Pancreas (tissue), 10 donors: ENCODE data around the gene ANKRD26. TPM values are rescaled to one million over a fixed set of nuclear protein-coding genes. Genes with fewer than 3 reads are reported as not detected.
"Not testable (repeated sequence)": the region's sequence is repeated elsewhere in the genome, so short reads cannot be mapped to it uniquely, and the experiment has no call there.

Experiments
- ATAC-seq, 4 donors: fragments of 200-7000 bp; cut with Tn5 transposase; one replicate each; pipeline versions ENCODE4 v1.8.0 to v1.9.1; 2020; ENCODE audit warnings: mild to moderate bottlenecking in 4 of 4, moderate library complexity in 4 of 4
- DNase-seq, 6 donors: peaks; one replicate each; pipeline ENCODE4 v3.0.0-alpha.2; 2020
- FAIRE-seq: peaks from 2 replicates; lab custom pipeline; 2012; peaks lifted over from hg19 to GRCh38; lab: Jason Lieb, UNC
- H3K27ac ChIP-seq, 4 donors: fragments of 200-600 bp; sonication (generic); 1 replicate in 3 of 4; 2 replicates in 1 of 4; pipeline versions ENCODE4 v1.5.0 to v1.8.0; 2020
- H3K27me3 ChIP-seq, 4 donors: fragments of 200-600 bp; one replicate each; pipeline ENCODE4 v1.8.0; 2021
- H3K36me3 ChIP-seq, 3 donors: fragments of 200-600 bp; sonication (generic) in 1 of 3; one replicate each; pipeline versions ENCODE4 v1.5.0 to v1.8.0; 2020 to 2021
- H3K4me1 ChIP-seq, 3 donors: fragments of 200-600 bp; one replicate each; pipeline ENCODE4 v1.8.0; 2021
- H3K4me3 ChIP-seq, 4 donors: fragments of 200-600 bp; sonication (generic) in 2 of 4; one replicate each; pipeline versions ENCODE4 v1.5.0 to v1.8.0; 2020 to 2021
- H3K9me3 ChIP-seq, 4 donors: fragments of 200-600 bp; one replicate each; pipeline ENCODE4 v1.8.0; 2021
- CTCF ChIP-seq, 4 donors: fragments of 200-600 bp; sonication (generic) in 3 of 4; IDR thresholded peaks; one replicate each; pipeline versions ENCODE4 v1.5.0 to v1.8.0; 2021; ENCODE audit warnings: antibody characterized with exemption in 4 of 4
- WGBS, 2 donors: extraction: QIAGEN DNeasy Blood & Tissue Kit; methylation state at CpG; one replicate each; pipeline ENCODE4 v1.1.7; 2013; 5-methylcytosine and 5-hydroxymethylcytosine counted together
- intact Hi-C, 3 donors: fragments of 100-400 bp; cut with DNase I; formaldehyde crosslinking; loops; one replicate each; pipeline versions ENCODE4 v1.11.1 to v1.14.2; 2022
- polyA plus RNA-seq, 2 donors: library from polyadenylated mRNA; stranded (reverse); fragments of 200-250 nt; gene quantifications; one replicate each; pipeline ENCODE4 v1.2.3, GENCODE V29; 2013
- total RNA-seq, 6 donors: library from RNA; stranded (reverse); fragmentation: NEBNext Ultra II Directional in 4 of 6; extraction: Animal tissue kit (Norgen Biotek cat#: 25700) in 4 of 6; gene quantifications; one replicate each; pipeline versions ENCODE4 v1.2.1 to v1.2.4, GENCODE V29; 2021 to 2023
- donor health status: healthy with polysubstance abuse.
- donor health status: DM: no; HTN: no; CAD: no; lungs with moderate emphysema.
- donor health status: DM: no; HTN: no; CAD: no.
- donor health status: control.
- donor health status: control.
- donor health status: Bipolar disorder and iron deficiency.
- donor health status: DM: yes; HTN: yes; CAD: no.
- donor health status: DM: no; HTN: no; CAD: no.
- donor health status: DM: no; HTN: no; CAD: no.
- donor health status: DM: yes; HTN: yes; CAD: no.

Gene ANKRD26
- total and polyA plus RNA-seq, 8 donors: 1.7 to 5.4 (median 3.7) TPM

DNA sequence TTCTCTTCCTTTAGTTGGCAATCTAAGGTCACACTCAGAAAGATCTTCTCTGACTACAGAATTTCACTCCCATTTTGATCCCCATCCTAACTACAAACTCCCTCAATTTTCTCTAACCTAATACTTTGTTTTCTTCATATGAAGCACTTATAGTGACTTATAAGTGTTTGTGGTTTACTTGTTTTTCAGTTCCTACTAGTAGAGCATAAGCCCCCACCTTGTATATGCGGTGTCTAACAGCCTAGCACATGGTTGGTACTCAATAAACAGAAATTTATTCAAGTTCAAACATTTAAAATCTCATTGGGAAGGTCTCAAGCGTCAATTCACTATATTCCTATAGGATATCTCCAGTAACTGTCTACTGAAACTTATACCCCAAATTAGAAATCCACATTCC lies 35.2 kb downstream of the ANKRD26 start:
- no peaks in the 10 kb centered on the region for H3K9me3 ChIP-seq
- no peaks in the 10 kb centered on the region for H3K27me3 ChIP-seq
- DNase-seq (no peak), FAIRE-seq (no peak), ATAC-seq (no peak)
- H3K4me3 ChIP-seq: no peak overlapping the region
- intact Hi-C loops: no loop called here
- H3K27ac ChIP-seq: no peak overlapping the region
- no peak for TF ChIP-seq CTCF (IDR thresholded peaks at IDR 0.05)
- 97 to 98% methylated on average over 2 of the region's 2 CpGs for WGBS, 2 donors
- peaks cover 0 to 13% (median 0%) of the 10 kb centered on the region in 3 donors for H3K36me3 ChIP-seq
- peaks cover 0 to 7% (median 0%) of the 10 kb centered on the region in 3 donors for H3K4me1 ChIP-seq

DNA sequence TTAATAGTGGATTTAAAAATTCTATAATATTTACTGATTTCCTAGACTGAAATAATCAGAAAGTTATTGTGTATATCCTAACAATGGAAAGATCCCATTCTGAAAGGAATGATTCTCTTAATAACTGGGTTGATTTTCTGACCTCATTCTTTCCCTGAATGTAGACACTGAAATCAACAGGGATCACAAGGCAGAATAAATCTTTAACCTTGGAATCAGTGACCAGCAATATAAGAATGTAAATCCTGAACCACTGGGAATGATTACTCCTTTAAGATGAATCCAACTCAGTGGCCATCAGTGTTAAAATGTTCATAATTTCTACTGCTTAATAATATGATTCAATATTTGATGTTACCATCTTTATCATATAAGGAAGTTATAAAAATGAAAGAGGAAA lies 47.6 kb downstream of the ANKRD26 start:
- intact Hi-C loops: no loop called here
- FAIRE-seq: no peak

DNA sequence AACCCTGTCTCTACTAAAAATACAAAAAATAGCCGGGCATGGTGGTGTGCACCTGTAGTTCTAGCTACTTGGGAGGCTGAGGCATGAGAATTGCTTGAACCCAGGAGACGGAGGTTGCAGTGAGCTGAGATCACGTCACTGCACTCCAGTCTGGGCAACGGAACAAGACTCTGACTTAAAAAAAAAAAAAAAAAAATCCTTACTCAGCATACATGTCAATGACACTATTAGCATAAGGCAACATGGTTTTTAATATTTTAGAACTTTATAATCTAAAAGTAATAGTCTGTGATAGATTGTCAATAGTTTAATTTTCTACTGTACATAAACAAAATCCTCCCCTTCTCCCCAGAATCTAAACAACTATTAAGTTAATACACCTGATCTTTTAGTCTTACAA lies 55.0 kb downstream of the ANKRD26 start:
- peaks cover 0 to 15% (median 3%) of the 10 kb centered on the region in 3 donors for H3K36me3 ChIP-seq
- DNase-seq, H3K27me3 ChIP-seq, H3K9me3 ChIP-seq, ATAC-seq, FAIRE-seq, H3K27ac ChIP-seq, H3K4me1 ChIP-seq, H3K4me3 ChIP-seq, intact Hi-C loops: not testable (repeated sequence)
- 89 to 99% methylated on average over 4 of the region's 4 CpGs for WGBS, 2 donors

More for the DNA sequence above, 47.6 kb downstream of the ANKRD26 start:
- TF ChIP-seq CTCF (IDR thresholded peaks at IDR 0.05): no peak
- Histone ChIP-seq H3K36me3 (peaks cover 0 to 18% (median 0%) of the 10 kb centered on the region in 3 donors), H3K9me3 (no peaks in the 10 kb centered on the region), H3K4me1 (no peaks in the 10 kb centered on the region), H3K4me3 (no peak overlapping the region), H3K27ac (no peak overlapping the region), H3K27me3 (no peaks in the 10 kb centered on the region)
- no peak for ATAC-seq
- no peak for DNase-seq

DNA sequence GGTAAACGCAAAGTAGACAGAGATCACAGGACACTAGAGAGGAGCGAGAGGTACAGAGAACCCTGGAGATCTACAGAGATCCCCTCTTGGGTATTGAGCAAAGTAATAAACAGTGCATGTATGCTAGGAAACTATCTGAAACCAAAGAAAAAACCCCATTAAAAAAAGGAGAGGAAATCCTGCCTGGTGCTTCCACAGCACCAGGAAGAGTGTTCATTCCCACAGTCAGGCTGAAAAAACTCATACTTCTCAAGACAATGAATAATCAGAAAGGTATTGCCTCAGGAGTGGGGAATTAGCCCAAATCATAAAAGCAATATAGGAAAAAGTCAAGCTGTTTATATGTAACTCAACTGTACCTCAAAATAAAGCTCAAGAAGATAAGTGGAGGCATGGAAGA lies 59.1 kb downstream of the ANKRD26 start:
- WGBS, 2 donors: 91 to 95% methylated on average over 2 of the region's 2 CpGs
- intact Hi-C loops: no loop called here
- Histone ChIP-seq H3K36me3 (peaks cover 3 to 13% (median 4%) of the 10 kb centered on the region in 3 donors), H3K4me3 (no peak overlapping the region), H3K27ac (no peak overlapping the region), H3K9me3 (no peaks in the 10 kb centered on the region), H3K27me3 (no peaks in the 10 kb centered on the region), H3K4me1 (no peaks in the 10 kb centered on the region)
- TF ChIP-seq CTCF (IDR thresholded peaks at IDR 0.05): no peak
- FAIRE-seq: no peak
- no peak for DNase-seq
- no peak for ATAC-seq

DNA sequence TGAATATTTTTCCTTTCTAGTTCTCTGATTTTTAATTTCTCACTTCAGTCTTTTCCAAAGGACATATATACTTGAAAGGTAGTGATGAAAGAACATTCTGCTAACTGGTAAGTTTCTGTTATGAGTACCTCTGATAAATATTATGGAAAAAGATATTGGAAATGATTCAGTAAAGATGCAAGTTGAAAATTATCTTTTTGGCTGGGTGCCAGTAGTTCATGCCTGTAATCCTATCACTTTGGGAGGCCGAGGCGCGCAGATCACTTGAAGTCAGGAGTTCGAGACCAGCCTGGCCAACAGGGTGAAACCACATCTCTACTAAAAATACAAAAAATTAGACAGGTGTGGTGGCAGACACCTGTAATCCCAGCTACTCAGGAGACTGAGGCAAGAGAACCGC lies 62.1 kb downstream of the ANKRD26 start:
- ATAC-seq (no peak), FAIRE-seq (no peak), DNase-seq (no peak)
- peaks cover 0 to 5% (median 4%) of the 10 kb centered on the region in 3 donors for H3K36me3 ChIP-seq
- H3K9me3 ChIP-seq: no peaks in the 10 kb centered on the region
- TF ChIP-seq CTCF (IDR thresholded peaks at IDR 0.05): no peak
- 93 to 98% methylated on average over 5 of the region's 5 CpGs for WGBS, 2 donors
- H3K4me3 ChIP-seq: no peak overlapping the region
- no peaks in the 10 kb centered on the region for H3K27me3 ChIP-seq
- no peak overlapping the region for H3K27ac ChIP-seq
- intact Hi-C loops: no loop called here
- H3K4me1 ChIP-seq: no peaks in the 10 kb centered on the region
